ENCODE data around the gene KIRREL1. TPM values are rescaled to one million over a fixed set of nuclear protein-coding genes. Genes with fewer than 3 reads are reported as not detected.

Gene KIRREL1
- total RNA-seq, 2 donors from 2014 or later, result 22.8 to 26.5 TPM

DNA sequence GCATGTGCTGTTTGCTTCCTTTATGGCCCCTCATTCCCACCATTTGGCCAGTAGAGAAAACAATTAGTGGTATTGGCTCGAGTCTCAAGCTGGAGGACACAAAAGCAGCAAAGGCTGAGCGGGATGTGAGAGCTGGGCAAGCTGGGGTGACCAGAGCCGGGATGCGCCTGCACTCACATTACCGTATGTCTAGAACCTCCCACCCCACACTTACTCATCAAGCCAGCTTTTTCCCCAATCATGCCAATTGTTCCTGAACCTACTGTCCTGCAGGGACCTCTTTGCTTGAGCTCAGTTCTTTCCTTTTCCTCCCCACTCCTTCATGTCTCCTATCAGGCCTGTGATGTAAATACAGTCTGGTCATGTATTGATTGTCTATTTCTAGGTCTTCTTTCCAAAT, 45.9 kb downstream of the KIRREL1 start:
- Histone ChIP-seq H3K36me3 (ENCODE audit: control insufficient read depth, insufficient read depth, low read length) (no peaks in the 10 kb centered on the region), H3K4me1 (ENCODE audit: control insufficient read depth, insufficient read depth, low read length) (peaks cover 22% of the 10 kb centered on the region), H3K9ac (ENCODE audit: extremely low read depth, low read length, poor library complexity, severe bottlenecking) (no peak overlapping the region), H3K9me3 (ENCODE audit: control insufficient read depth, low read length) (no peaks in the 10 kb centered on the region), H3K4me3 (ENCODE audit: low read length) (no peak overlapping the region), H3K27ac (ENCODE audit: low read depth, low read length) (no peak overlapping the region), H3K27me3 (ENCODE audit: control insufficient read depth, insufficient read depth, low read length, poor library complexity, severe bottlenecking) (no peaks in the 10 kb centered on the region)
- H3K36me3 Mint-ChIP-seq (ENCODE audit: low read depth), result no peaks in the 10 kb centered on the region
- H3K9me3 Mint-ChIP-seq, result no peaks in the 10 kb centered on the region
- H3K4me1 Mint-ChIP-seq, result peaks cover 37% of the 10 kb centered on the region
- TF ChIP-seq CTCF (conservative IDR thresholded peaks at IDR 0.05), result no peak
- H3K4me3 Mint-ChIP-seq, result no peak overlapping the region
- WGBS, 2 experiments (ENCODE audit: insufficient coverage in 1 of 2, insufficient read length in 1 of 2), result 81 to 86% methylated on average over 3 to 5 of the region's 5 CpGs
- H3K27me3 Mint-ChIP-seq (ENCODE audit: insufficient read depth), result no peaks in the 10 kb centered on the region
- H3K27ac Mint-ChIP-seq, result no peak overlapping the region
- DNase-seq, result no peak

- H3K36me3 ChIP-seq (ENCODE audit: control insufficient read depth, insufficient read depth, low read length), result no peaks in the 10 kb centered on the region
- Mint-ChIP-seq H3K9me3 (no peaks in the 10 kb centered on the region), H3K4me1 (peaks cover 42% of the 10 kb centered on the region), H3K27me3 (ENCODE audit: insufficient read depth) (no peaks in the 10 kb centered on the region), H3K36me3 (ENCODE audit: low read depth) (no peaks in the 10 kb centered on the region), H3K4me3 (no peak overlapping the region), H3K27ac (no peak overlapping the region)
- no peak for TF ChIP-seq CTCF (conservative IDR thresholded peaks at IDR 0.05)
- no peak overlapping the region for H3K9ac ChIP-seq (ENCODE audit: extremely low read depth, low read length, poor library complexity, severe bottlenecking)
- H3K4me1 ChIP-seq (ENCODE audit: control insufficient read depth, insufficient read depth, low read length), result peaks cover 28% of the 10 kb centered on the region
- no peaks in the 10 kb centered on the region for H3K9me3 ChIP-seq (ENCODE audit: control insufficient read depth, low read length)
- H3K4me3 ChIP-seq (ENCODE audit: low read length), result no peak overlapping the region
- no peaks in the 10 kb centered on the region for H3K27me3 ChIP-seq (ENCODE audit: control insufficient read depth, insufficient read depth, low read length, poor library complexity, severe bottlenecking)
- DNase-seq, result no peak
- no peak overlapping the region for H3K27ac ChIP-seq (ENCODE audit: low read depth, low read length)
These were observed 46.9 kb downstream of the KIRREL1 start for GRCh38 chr1:158040323-158040722.

DNA sequence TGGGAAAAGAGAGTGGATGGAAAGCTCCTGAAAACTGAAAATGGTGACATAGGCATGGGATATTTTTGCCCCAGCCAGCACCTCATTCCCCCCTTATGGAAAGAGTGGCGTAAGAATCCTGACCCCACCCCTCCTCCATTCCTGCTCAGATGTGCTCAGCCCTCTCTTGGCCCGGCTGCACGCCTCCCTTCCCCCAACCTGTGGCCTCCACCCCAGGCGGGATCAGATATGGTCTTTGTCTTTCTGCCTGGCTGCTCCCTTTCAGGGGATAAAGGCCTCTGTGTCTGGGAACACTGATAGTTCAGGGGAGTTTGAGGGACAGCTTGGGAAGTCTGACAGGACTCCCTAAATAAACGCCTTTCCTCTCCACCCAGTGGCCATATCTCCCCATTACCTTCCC, 49.8 kb downstream of the KIRREL1 start:
- TF ChIP-seq CTCF (conservative IDR thresholded peaks at IDR 0.05), result no peak
- Histone ChIP-seq H3K36me3 (ENCODE audit: control insufficient read depth, insufficient read depth, low read length) (no peaks in the 10 kb centered on the region), H3K27me3 (ENCODE audit: control insufficient read depth, insufficient read depth, low read length, poor library complexity, severe bottlenecking) (no peaks in the 10 kb centered on the region), H3K9ac (ENCODE audit: extremely low read depth, low read length, poor library complexity, severe bottlenecking) (peak overlapping the region; percentile 66), H3K27ac (ENCODE audit: low read depth, low read length) (peak overlapping the region; percentile 90), H3K9me3 (ENCODE audit: control insufficient read depth, low read length) (no peaks in the 10 kb centered on the region), H3K4me3 (ENCODE audit: low read length) (peak overlapping the region; percentile 38), H3K4me1 (ENCODE audit: control insufficient read depth, insufficient read depth, low read length) (peaks cover 30% of the 10 kb centered on the region)
- no peaks in the 10 kb centered on the region for H3K9me3 Mint-ChIP-seq
- H3K4me1 Mint-ChIP-seq, result peaks cover 50% of the 10 kb centered on the region
- H3K27ac Mint-ChIP-seq, result peak overlapping the region; percentile 41
- DNase-seq, result peak; percentile 75
- H3K27me3 Mint-ChIP-seq (ENCODE audit: insufficient read depth), result no peaks in the 10 kb centered on the region
- no peaks in the 10 kb centered on the region for H3K36me3 Mint-ChIP-seq (ENCODE audit: low read depth)
- peak overlapping the region; percentile 15 for H3K4me3 Mint-ChIP-seq
- WGBS, 2 experiments (ENCODE audit: insufficient coverage in 1 of 2, insufficient read length in 1 of 2), result 43 to 53% methylated on average over 1 to 5 of the region's 5 CpGs

All from endodermal cell (in vitro differentiated cells).